ENCODE results near the gene BTBD18. TPM values are rescaled to one million over a fixed set of nuclear protein-coding genes. Genes with fewer than 3 reads are reported as not detected.
A peak's percentile ranks its signal among the peaks of the same experiment; 100 is the strongest.

BTBD18 gene
- total and polyA plus RNA-seq, 10 of the 15 experiments (the other 5 are each of a cell fraction or from before 2014, with no cell fraction given): 0.05 to 0.58 (median 0.19) TPM; not detected in 6

DNA sequence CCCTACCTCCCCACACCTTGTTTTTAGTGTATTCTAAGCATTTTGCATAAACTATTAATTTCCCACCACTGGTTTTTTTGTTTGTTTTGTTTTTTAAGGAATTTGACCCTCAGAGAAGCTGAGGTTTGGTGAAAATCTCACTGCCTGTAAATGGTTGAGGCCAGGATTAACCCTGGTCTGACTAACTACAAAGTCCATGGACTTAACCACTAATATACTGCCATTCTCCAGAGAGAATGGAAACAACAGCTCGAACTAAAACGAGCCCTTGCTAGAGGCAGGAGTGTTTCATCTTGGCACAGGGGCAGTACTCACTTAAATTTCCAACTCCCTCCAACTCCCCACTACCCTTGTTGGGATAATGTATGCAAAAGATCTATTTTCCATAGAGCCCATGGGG lies 12.9 kb upstream of the BTBD18 start:
- in situ Hi-C loops (cut with MboI): no loop called here
- intact Hi-C loops (cut with micrococcal nuclease; ENCODE audit: unreplicated experiment): no loop called here
- no TSS peak for BruUV-seq (replicated peaks)
- H3K9ac ChIP-seq (ENCODE audit: control insufficient read depth, insufficient read depth, low read length): peak overlapping the region; percentile 98
- WGBS (ENCODE audit: insufficient coverage, insufficient replicate concordance, low lambda C conversion rate, missing lambda C conversion rate): 27% methylated on average over 2 of the region's 2 CpGs
- ChIA-PET SMC1A (ENCODE audit: uncharacterized antibody, unreplicated experiment) (interaction anchor here (0.6 to 11.4 kb wide), 11 partner anchors 9 to 744 kb away, joined by 3 to 197 read pairs (median 3); partner anchors contain the start of genes BTBD18 and SELENOH), RAD21 (ENCODE audit: unreplicated experiment) (interaction anchor here (0.6 to 12.9 kb wide), 9 partner anchors 8 to 196 kb away, joined by 3 to 141 read pairs (median 8); partner anchors contain the start of gene BTBD18), POLR2A (interaction anchor here (0.6 to 9.4 kb wide), 11 partner anchors 12 to 89 kb away, joined by 3 to 110 read pairs (median 6); partner anchors contain the start of genes MED19, SELENOH and TMX2), CTCF (interaction anchor here (0.9 to 10.1 kb wide), 12 partner anchors 9 to 1275 kb away, joined by 3 to 169 read pairs (median 8); partner anchors contain the start of genes BTBD18 and SELENOH)
- ATAC-seq (peak; percentile 24; the same call in 2 of the 3 replicates), FAIRE-seq (no peak), DNase-seq (ENCODE audit: low read depth, low spot score) (no peak)
- peak overlapping the region; percentile 70 for H3K4me3 ChIP-seq
- H3K9me3 ChIP-seq (replicated peaks; ENCODE audit: control insufficient read depth, insufficient read depth, low read length): no peaks in the 10 kb centered on the region
- no peaks in the 10 kb centered on the region for H3K27me3 ChIP-seq (replicated peaks in 1 of 2; ENCODE audit: control insufficient read depth in 2 of 2, insufficient read depth in 2 of 2, low read length in 1 of 2)
- no peak overlapping the region for H2AFZ ChIP-seq (ENCODE audit: control insufficient read depth, low read depth, low read length)
- peaks cover 0 to 3% of the 10 kb centered on the region in 2 experiments; a peak in 1 of 4 replicates for H3K36me3 ChIP-seq (ENCODE audit: control insufficient read depth in 2 of 2, insufficient read depth in 2 of 2, low read length in 1 of 2)
- H3K4me1 ChIP-seq (ENCODE audit: control insufficient read depth, insufficient read depth, low read length): no peaks in the 10 kb centered on the region
- peak overlapping the region; percentile 86 for H3K4me2 ChIP-seq (ENCODE audit: control insufficient read depth, insufficient read depth)
- H3K79me2 ChIP-seq (ENCODE audit: control insufficient read depth, insufficient read depth, low read length): peaks cover 74% of the 10 kb centered on the region
- no peaks in the 10 kb centered on the region for H4K20me1 ChIP-seq (ENCODE audit: control insufficient read depth, insufficient read depth)
- 0 out of 2 replicates have a peak overlapping the region, but pooled peaks have one; percentile 18 for H3K27ac ChIP-seq (ENCODE audit: control insufficient read depth, insufficient read depth)
- TF ChIP-seq, protein P1, sequence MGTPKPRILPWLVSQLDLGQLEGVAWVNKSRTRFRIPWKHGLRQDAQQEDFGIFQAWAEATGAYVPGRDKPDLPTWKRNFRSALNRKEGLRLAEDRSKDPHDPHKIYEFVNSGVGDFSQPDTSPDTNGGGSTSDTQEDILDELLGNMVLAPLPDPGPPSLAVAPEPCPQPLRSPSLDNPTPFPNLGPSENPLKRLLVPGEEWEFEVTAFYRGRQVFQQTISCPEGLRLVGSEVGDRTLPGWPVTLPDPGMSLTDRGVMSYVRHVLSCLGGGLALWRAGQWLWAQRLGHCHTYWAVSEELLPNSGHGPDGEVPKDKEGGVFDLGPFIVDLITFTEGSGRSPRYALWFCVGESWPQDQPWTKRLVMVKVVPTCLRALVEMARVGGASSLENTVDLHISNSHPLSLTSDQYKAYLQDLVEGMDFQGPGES (IDR thresholded peaks at IDR 0.05): no peak
- TF ChIP-seq ZNF274 (IDR thresholded peaks at IDR 0.05; ENCODE audit: insufficient read depth, insufficient read length) (no peak), NBN (IDR thresholded peaks at IDR 0.05) (no peak), SMAD1 (IDR thresholded peaks at IDR 0.05; ENCODE audit: low read depth, partially characterized antibody) (no peak), TARDBP (IDR thresholded peaks at IDR 0.05; ENCODE audit: borderline replicate concordance) (no peak), SREBF2 (IDR thresholded peaks at IDR 0.05; ENCODE audit: low read length) (no peak), TCF12 (IDR thresholded peaks at IDR 0.05; ENCODE audit: low read depth, low read length) (no peak), PAX8 (IDR thresholded peaks at IDR 0.05) (no peak), ASH2L (IDR thresholded peaks at IDR 0.05; ENCODE audit: borderline replicate concordance, low read depth) (no peak), RCOR1 (conservative IDR thresholded peaks at IDR 0.05; ENCODE audit: low read depth, low read length) (no peak), NR2C2 (IDR thresholded peaks at IDR 0.05; ENCODE audit: borderline replicate concordance, control insufficient read depth, insufficient read length, low read depth) (no peak), NRF1 (conservative IDR thresholded peaks at IDR 0.05; ENCODE audit: low read depth, low read length) (no peak), NFYA (IDR thresholded peaks at IDR 0.05; ENCODE audit: borderline replicate concordance, low read depth, low read length) (no peak), ZNF24 (IDR thresholded peaks at IDR 0.05) (no peak), BHLHE40 (IDR thresholded peaks at IDR 0.05; ENCODE audit: borderline replicate concordance in 1 of 2, low read depth in 2 of 2, low read length in 1 of 2) (no peak)
- TF ChIP-seq, protein P2, sequence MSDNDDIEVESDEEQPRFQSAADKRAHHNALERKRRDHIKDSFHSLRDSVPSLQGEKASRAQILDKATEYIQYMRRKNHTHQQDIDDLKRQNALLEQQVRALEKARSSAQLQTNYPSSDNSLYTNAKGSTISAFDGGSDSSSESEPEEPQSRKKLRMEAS (IDR thresholded peaks at IDR 0.05; ENCODE audit: low read depth, low read length): no peak
- TF ChIP-seq, protein P3, sequence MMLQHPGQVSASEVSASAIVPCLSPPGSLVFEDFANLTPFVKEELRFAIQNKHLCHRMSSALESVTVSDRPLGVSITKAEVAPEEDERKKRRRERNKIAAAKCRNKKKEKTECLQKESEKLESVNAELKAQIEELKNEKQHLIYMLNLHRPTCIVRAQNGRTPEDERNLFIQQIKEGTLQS (IDR thresholded peaks at IDR 0.05; ENCODE audit: borderline replicate concordance, extremely low read depth, low read depth, low read length): no peak
- TF ChIP-seq, protein P4, sequence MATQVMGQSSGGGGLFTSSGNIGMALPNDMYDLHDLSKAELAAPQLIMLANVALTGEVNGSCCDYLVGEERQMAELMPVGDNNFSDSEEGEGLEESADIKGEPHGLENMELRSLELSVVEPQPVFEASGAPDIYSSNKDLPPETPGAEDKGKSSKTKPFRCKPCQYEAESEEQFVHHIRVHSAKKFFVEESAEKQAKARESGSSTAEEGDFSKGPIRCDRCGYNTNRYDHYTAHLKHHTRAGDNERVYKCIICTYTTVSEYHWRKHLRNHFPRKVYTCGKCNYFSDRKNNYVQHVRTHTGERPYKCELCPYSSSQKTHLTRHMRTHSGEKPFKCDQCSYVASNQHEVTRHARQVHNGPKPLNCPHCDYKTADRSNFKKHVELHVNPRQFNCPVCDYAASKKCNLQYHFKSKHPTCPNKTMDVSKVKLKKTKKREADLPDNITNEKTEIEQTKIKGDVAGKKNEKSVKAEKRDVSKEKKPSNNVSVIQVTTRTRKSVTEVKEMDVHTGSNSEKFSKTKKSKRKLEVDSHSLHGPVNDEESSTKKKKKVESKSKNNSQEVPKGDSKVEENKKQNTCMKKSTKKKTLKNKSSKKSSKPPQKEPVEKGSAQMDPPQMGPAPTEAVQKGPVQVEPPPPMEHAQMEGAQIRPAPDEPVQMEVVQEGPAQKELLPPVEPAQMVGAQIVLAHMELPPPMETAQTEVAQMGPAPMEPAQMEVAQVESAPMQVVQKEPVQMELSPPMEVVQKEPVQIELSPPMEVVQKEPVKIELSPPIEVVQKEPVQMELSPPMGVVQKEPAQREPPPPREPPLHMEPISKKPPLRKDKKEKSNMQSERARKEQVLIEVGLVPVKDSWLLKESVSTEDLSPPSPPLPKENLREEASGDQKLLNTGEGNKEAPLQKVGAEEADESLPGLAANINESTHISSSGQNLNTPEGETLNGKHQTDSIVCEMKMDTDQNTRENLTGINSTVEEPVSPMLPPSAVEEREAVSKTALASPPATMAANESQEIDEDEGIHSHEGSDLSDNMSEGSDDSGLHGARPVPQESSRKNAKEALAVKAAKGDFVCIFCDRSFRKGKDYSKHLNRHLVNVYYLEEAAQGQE (IDR thresholded peaks at IDR 0.05; ENCODE audit: low read depth, low read length): no peak
